Heart right ventricle (tissue), 16 donors: ENCODE measurements around the gene AKR1C2. TPM values are rescaled to one million over a fixed set of nuclear protein-coding genes. Genes with fewer than 3 reads are reported as not detected.
"Not testable (repeated sequence)": the region's sequence is repeated elsewhere in the genome, so short reads cannot be mapped to it uniquely, and the experiment has no call there.

Experiments
- ATAC-seq, 8 donors: fragments of 200-7000 bp; cut with Tn5 transposase; one replicate each; pipeline ENCODE4 v1.9.1; 2020; ENCODE audit warnings: mild to moderate bottlenecking in 8 of 8, moderate library complexity in 8 of 8, moderate number of reproducible peaks in 1 of 8
- DNase-seq, 2 donors: peaks; one replicate each; pipeline ENCODE4 v3.0.0-alpha.2; 2020
- H3K27ac ChIP-seq, 10 donors: fragments of 200-600 bp; sonication (generic) in 2 of 10; one replicate each; pipeline versions ENCODE4 v1.5.0 to v1.8.0; 2020 to 2022; ENCODE audit warnings: mild to moderate bottlenecking in 3 of 10
- H3K27me3 ChIP-seq, 7 donors: fragments of 200-600 bp; one replicate each; pipeline ENCODE4 v1.8.0; 2021 to 2022; ENCODE audit warnings: mild to moderate bottlenecking in 2 of 7
- H3K36me3 ChIP-seq, 9 donors: fragments of 200-600 bp; sonication (generic) in 1 of 9; one replicate each; pipeline versions ENCODE4 v1.5.0 to v1.8.0; 2020 to 2022; ENCODE audit warnings: mild to moderate bottlenecking in 2 of 9
- H3K4me1 ChIP-seq, 9 donors: fragments of 200-600 bp; sonication (generic) in 1 of 9; one replicate each; pipeline versions ENCODE4 v1.5.0 to v1.8.0; 2020 to 2022; ENCODE audit warnings: mild to moderate bottlenecking in 4 of 9
- H3K4me3 ChIP-seq, 10 donors: fragments of 200-600 bp; sonication (generic) in 2 of 10; one replicate each; pipeline versions ENCODE4 v1.5.0 to v1.8.0; 2020 to 2022; ENCODE audit warnings: mild to moderate bottlenecking in 7 of 10, moderate library complexity in 2 of 10
- H3K9me3 ChIP-seq, 11 donors: fragments of 200-600 bp in 10 of 11; sonication (generic) in 2 of 11; one replicate each; pipeline versions ENCODE4 v1.5.0 to v1.8.0; 2013 to 2022; ENCODE audit warnings: mild to moderate bottlenecking in 2 of 11, control low read depth in 1 of 11, moderate library complexity in 1 of 11
- WGBS, 2 donors: extraction: QIAGEN DNeasy Blood & Tissue Kit; methylation state at CpG; one replicate each; pipeline ENCODE4 v1.1.7; 2013; ENCODE audit warnings: inconsistent platforms in 1 of 2; 5-methylcytosine and 5-hydroxymethylcytosine counted together
- intact Hi-C, 10 donors: fragments of 100-400 bp; cut with DNase I; formaldehyde crosslinking; loops; one replicate each; pipeline versions ENCODE4 v1.11.1 to v1.14.2; 2022
- polyA plus RNA-seq, 2 donors: library from polyadenylated mRNA; stranded (reverse); fragments of 200-250 nt; gene quantifications; one replicate each; pipeline ENCODE4 v1.2.3, GENCODE V29; 2013
- total RNA-seq, 10 donors: library from RNA; stranded (reverse); fragmentation: NEBNext Ultra II Directional in 3 of 10; extraction: Animal tissue kit (Norgen Biotek cat#: 25700) in 3 of 10; gene quantifications; one replicate each; pipeline versions ENCODE4 v1.2.1 to v1.2.4, GENCODE V29; 2021 to 2023
- TF ChIP-seq, protein P1 (sequence below), 9 donors: fragments of 200-600 bp; sonication (generic) in 2 of 9; IDR thresholded peaks; one replicate each; pipeline versions ENCODE4 v1.5.0 to v1.8.0; 2021 to 2022; ENCODE audit warnings: antibody characterized with exemption in 9 of 9, mild to moderate bottlenecking in 5 of 9, moderate library complexity in 1 of 9
- donor health status: Arrhythmogenic right ventricular cardiomyopathy.
- donor health status: ischemic (EF 13 %, LVEDD 7.1; RV severe dilation, severe dysfunction).
- donor health status: healthy with polysubstance abuse.
- donor health status: DM: no; HTN: yes; CAD: no.
- donor health status: DM: no; HTN: no; CAD: no.
- donor health status: ischemic (EF 25% LVEDD 6.9; RV normal size, moderate dysfunction).
- donor health status: ischemic (EF 25% LVEDD 5.7; RV mildly dilated, moderate dysfunction).
- donor health status: healthy.
- donor health status: DM: yes; HTN: yes; CAD: no.
- donor health status: Ischemic cardiomyopathy.
- donor health status: ischemic (EF 35%, LVEDD 5.7; RV mildly dilated, moderate dysfunction).
- donor health status: nonischemic (EF 11% LVEDD 7.7; RV severe dilation, severe dysfunction).
- donor health status: DM: yes; HTN: yes; CAD: no.
- donor health status: PGD.
- donor health status: ischemic (EF 29% LVEDD 5.4; RV normal size, mild dysfunction).
- donor health status: nonischemic (EF 23%, LVEDD 6.1; RV moderate dilation, normal function).

AKR1C2 gene
- total and polyA plus RNA-seq, 12 donors: 4.5 to 44.4 (median 20.5) TPM

DNA sequence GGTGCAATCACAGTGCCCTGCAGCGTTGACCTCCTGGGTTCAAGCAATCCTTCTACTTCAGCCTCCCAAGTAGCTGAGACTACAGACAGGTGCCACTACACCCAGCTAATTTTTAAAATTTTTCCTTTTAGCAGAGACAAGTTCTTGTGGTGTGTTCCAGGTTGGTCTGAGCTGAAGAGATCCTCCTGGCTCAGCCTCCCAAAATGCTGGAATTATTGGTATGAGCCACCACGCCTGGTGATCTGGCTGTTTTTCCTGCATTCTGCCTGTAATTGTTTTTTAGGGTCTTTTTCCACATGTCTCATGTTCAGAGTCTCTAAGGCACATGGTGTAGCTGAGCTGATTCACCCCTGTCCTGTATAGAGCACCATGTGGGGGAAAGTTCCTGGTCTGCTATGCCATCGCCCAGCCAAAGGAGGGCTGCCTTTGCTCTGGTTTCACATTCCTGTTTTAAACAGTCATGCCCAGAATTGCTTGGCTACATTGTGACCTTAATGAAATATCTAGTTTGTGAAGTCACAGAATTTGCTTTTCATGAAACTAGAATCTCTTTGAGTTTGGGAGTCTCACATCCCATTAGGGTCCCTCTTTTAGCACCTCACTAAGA, 15.1 kb upstream of the AKR1C2 start:
- WGBS, 2 donors: 75% methylated on average over 3 of the region's 3 CpGs
- TF ChIP-seq, protein P1, sequence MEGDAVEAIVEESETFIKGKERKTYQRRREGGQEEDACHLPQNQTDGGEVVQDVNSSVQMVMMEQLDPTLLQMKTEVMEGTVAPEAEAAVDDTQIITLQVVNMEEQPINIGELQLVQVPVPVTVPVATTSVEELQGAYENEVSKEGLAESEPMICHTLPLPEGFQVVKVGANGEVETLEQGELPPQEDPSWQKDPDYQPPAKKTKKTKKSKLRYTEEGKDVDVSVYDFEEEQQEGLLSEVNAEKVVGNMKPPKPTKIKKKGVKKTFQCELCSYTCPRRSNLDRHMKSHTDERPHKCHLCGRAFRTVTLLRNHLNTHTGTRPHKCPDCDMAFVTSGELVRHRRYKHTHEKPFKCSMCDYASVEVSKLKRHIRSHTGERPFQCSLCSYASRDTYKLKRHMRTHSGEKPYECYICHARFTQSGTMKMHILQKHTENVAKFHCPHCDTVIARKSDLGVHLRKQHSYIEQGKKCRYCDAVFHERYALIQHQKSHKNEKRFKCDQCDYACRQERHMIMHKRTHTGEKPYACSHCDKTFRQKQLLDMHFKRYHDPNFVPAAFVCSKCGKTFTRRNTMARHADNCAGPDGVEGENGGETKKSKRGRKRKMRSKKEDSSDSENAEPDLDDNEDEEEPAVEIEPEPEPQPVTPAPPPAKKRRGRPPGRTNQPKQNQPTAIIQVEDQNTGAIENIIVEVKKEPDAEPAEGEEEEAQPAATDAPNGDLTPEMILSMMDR (IDR thresholded peaks at IDR 0.05): peak in 6 of 9 donors; percentile 10 to 55 (median 42)
- not testable (repeated sequence) for H3K4me3 ChIP-seq, H3K36me3 ChIP-seq, H3K9me3 ChIP-seq, H3K27me3 ChIP-seq
- ATAC-seq: peak; percentile 81 to 92 (median 88)
- DNase-seq: peak in 1 of 2 donors; percentile 31
- H3K27ac ChIP-seq: peak overlapping the region in 7 of 10 donors; percentile 36 to 74 (median 57)
- peaks cover 0 to 37% (median 22%) of the 10 kb centered on the region in 9 donors for H3K4me1 ChIP-seq
- intact Hi-C loops: loop anchor here in 8 of 10 donors (5.0 to 10.0 kb wide), 5 partner anchors 56 to 266 kb away; partner anchors contain the start of gene AKR1C3 (in 5 of the 8)

DNA sequence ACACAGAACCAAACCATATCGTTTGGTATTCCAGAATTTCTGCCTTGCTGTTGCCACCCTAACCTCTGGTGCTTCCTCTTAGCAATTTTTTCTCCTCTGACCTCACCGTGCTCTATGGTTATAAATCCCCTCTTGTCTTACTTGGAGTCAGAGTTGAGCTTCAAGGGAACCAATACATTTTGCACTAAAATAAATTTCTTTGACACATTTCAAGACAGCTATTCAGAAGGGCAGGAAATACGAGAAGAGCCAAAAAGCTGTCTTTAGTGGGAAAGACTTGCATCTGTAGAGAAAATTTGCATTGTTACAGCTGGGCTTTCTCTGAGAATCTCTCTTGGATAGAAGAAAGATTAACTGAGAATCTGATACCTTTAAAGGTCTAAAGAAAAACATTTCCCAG, 14.5 kb upstream of the AKR1C2 start:
- no peaks in the 10 kb centered on the region for H3K9me3 ChIP-seq
- DNase-seq: no peak
- no peaks in the 10 kb centered on the region for H3K36me3 ChIP-seq
- TF ChIP-seq, protein P1 (IDR thresholded peaks at IDR 0.05): no peak
- H3K4me1 ChIP-seq: peaks cover 0 to 37% (median 22%) of the 10 kb centered on the region in 9 donors
- peak overlapping the region in 5 of 10 donors; percentile 10 to 57 (median 36) for H3K27ac ChIP-seq
- H3K27me3 ChIP-seq: no peaks in the 10 kb centered on the region
- no peak overlapping the region for H3K4me3 ChIP-seq
- 55 to 63% methylated on average over 3 of the region's 3 CpGs for WGBS, 2 donors
- intact Hi-C loops: loop anchor here in 8 of 10 donors (5.0 to 10.0 kb wide), 5 partner anchors 57 to 267 kb away; partner anchors contain the start of gene AKR1C3 (in 5 of the 8)
- ATAC-seq: no peak

DNA sequence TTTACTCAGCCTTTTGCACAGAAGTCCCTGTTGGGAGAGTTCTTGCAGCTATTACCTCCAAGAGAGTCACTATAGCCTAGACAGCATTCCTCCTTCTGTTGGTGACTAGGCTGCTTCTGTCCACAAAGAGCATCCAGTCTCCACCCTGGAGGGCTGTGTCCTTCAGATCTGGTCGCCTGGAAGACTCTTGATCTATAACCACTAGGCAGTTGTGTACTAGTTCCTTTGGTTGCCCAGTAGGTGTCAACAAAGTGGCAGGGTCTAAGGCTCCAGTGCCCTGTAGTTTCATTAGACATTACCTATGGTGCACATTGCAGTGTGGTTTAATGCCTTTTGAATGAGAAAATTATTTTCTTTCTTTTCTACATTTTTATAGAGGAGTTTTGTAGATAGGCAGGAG, 11.3 kb upstream of the AKR1C2 start:
- H3K9me3 ChIP-seq: no peaks in the 10 kb centered on the region
- H3K4me3 ChIP-seq: no peak overlapping the region
- H3K27ac ChIP-seq: no peak overlapping the region
- DNase-seq: no peak
- intact Hi-C loops: loop anchor here in 8 of 10 donors (5.0 to 10.0 kb wide), 5 partner anchors 60 to 270 kb away; partner anchors contain the start of gene AKR1C3 (in 5 of the 8)
- no peaks in the 10 kb centered on the region for H3K27me3 ChIP-seq
- WGBS, 2 donors: 58 to 71% methylated on average over 1 of the region's 1 CpG
- H3K4me1 ChIP-seq: peaks cover 0 to 30% (median 15%) of the 10 kb centered on the region in 9 donors
- ATAC-seq: no peak
- H3K36me3 ChIP-seq: no peaks in the 10 kb centered on the region
- TF ChIP-seq, protein P1 (IDR thresholded peaks at IDR 0.05): peak in 6 of 9 donors; percentile 6 to 42 (median 18)

DNA sequence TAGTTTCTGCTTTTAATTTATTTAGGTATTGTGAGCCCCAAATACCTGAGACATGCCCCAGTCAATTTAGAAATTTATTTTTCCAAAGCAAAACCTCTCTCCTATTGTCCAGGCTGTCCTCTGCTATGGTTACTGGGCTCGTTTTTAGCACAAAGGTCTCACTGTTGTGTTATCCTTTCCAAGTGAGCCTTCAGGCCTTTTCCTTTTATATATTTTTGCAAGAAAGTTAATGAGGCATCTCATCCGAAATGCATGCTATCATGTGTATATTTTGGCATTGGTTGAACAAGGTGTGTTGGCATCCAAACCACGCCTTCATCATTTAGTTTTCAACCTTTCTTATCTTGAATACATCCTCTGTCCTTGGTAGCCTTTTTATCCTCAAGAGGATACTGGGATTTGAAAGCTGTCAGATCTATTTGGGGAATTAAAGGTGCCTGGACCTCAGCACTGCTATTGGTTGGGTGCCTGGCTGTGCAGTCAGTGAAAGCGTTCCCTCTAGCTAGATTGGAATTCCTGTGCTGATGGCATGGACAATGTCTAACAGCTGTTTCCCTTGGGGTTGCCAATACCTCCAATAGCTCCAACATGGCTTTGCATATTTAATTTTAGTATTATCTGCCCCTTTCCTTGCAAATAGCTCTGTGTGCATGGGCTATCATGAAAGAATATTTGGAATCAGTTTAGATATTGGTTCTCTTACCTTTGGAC, 10.7 kb upstream of the AKR1C2 start:
- H3K27me3 ChIP-seq, H3K4me3 ChIP-seq, H3K9me3 ChIP-seq, H3K36me3 ChIP-seq, ATAC-seq, H3K27ac ChIP-seq, DNase-seq: not testable (repeated sequence)
- intact Hi-C loops: loop anchor here in 4 of 10 donors (10.0 kb wide), 3 partner anchors 60 to 270 kb away; partner anchors contain the start of gene AKR1C3 (in 2 of the 4)
- H3K4me1 ChIP-seq: peaks cover 0 to 25% (median 9%) of the 10 kb centered on the region in 9 donors
- WGBS, 2 donors: 54 to 58% methylated on average over 4 of the region's 4 CpGs
